ENCODE results near the gene GALNT6. TPM values are rescaled to one million over a fixed set of nuclear protein-coding genes. Genes with fewer than 3 reads are reported as not detected.

The GALNT6 gene
- total and polyA plus RNA-seq, 9 of the 15 experiments (the other 6 are each of a cell fraction or from before 2014, with no cell fraction given) = 1.5 to 8.6 (median 5.1) TPM

DNA sequence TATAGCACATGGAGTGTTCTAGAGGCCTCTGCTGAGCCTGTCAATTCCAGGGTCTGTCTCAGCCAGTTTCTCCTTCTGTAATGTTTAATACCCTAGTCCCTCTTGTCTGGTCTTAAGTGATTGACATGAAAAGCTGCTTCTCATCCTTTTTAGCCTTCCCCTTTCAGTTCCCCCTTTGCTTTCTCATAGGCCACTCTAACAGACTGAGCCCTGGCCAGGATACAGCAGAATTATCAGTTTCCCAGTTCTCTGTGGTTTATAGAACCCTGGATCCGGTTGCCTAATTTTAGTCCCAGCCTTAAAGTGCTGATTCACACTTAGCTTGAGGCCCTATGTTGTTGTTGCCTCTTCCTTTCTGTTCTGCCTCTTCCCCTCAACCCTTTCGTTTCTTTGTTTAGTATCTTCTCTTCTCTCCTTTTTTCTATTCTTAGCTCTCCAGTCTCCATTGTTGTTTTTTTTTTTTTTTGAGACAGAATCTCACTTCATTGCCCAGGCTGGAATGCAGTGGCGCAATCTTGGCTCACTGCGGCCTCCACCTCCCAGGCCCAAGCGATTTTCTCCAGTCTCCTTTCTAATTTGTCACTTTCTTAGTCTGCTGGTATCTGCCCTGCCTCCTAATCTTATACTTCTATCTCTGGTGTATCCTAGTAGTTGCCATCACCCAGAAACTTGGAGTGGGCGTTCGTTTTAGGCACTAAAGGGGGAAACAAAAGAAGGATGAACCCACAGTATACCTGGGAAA lies 64.3 kb downstream of the GALNT6 start (continued):
- TF ChIP-seq SRSF1 (IDR thresholded peaks at IDR 0.05; ENCODE audit: low read depth, low read length) = no peak
- no peak for TF ChIP-seq POLR2AphosphoS2 (IDR thresholded peaks at IDR 0.05; ENCODE audit: low read length)
- TF ChIP-seq ZNF778 (CRISPR knock-in tag; IDR thresholded peaks at IDR 0.05) = no peak
- peak; percentile 43 for TF ChIP-seq RBBP5 (IDR thresholded peaks at IDR 0.05; ENCODE audit: borderline replicate concordance, insufficient read depth, low read length, poor library complexity, severe bottlenecking)
- no peak for TF ChIP-seq CEBPZ (IDR thresholded peaks at IDR 0.05; ENCODE audit: borderline replicate concordance, low read depth, low read length)
- no peak for TF ChIP-seq FUS (optimal IDR thresholded peaks at IDR 0.05; ENCODE audit: low read depth, low read length)
- peak; percentile 65 for TF ChIP-seq NFE2L1 (tag; IDR thresholded peaks at IDR 0.05; ENCODE audit: borderline replicate concordance, low read depth)
- TF ChIP-seq GATAD2B (IDR thresholded peaks at IDR 0.05; ENCODE audit: borderline replicate concordance) = 0 out of 2 replicates have a peak, but pooled peaks have one; percentile 13
- no peak for TF ChIP-seq MYBL2 (IDR thresholded peaks at IDR 0.05; ENCODE audit: low read depth)
- TF ChIP-seq MYBL2 (CRISPR knock-in tag; IDR thresholded peaks at IDR 0.05; ENCODE audit: borderline replicate concordance) = no peak
- no peak for TF ChIP-seq SRSF7 (optimal IDR thresholded peaks at IDR 0.05; ENCODE audit: low read depth, low read length)
- TF ChIP-seq SRSF9 (IDR thresholded peaks at IDR 0.05; ENCODE audit: borderline replicate concordance, low read depth, low read length) = no peak
- TF ChIP-seq HDAC2 (IDR thresholded peaks at IDR 0.05) = peak; percentile 72; the same call in 1 of the 2 replicates
- TF ChIP-seq ZNF384 (IDR thresholded peaks at IDR 0.05; ENCODE audit: low read depth, low read length) = peak; percentile 47
- no peak for TF ChIP-seq ZNF717 (CRISPR knock-in tag; IDR thresholded peaks at IDR 0.05)
- no peak for TF ChIP-seq ZNF79 (CRISPR knock-in tag; IDR thresholded peaks at IDR 0.05; ENCODE audit: low read depth)
- peak; percentile 86 for TF ChIP-seq GTF2E2 (tag; IDR thresholded peaks at IDR 0.05)
- no peak for TF ChIP-seq ZKSCAN1 (IDR thresholded peaks at IDR 0.05; ENCODE audit: low read depth, low read length)
- no peak for TF ChIP-seq KAT8 (IDR thresholded peaks at IDR 0.05; ENCODE audit: low read depth)
- no peak for TF ChIP-seq ZNF146 (CRISPR knock-in tag; IDR thresholded peaks at IDR 0.05; ENCODE audit: unreplicated experiment)
- TF ChIP-seq GABPB1 (CRISPR knock-in tag; IDR thresholded peaks at IDR 0.05) = 0 out of 2 replicates have a peak, but pooled peaks have one; percentile 24
- TF ChIP-seq RAD21 (CRISPR knock-in tag; conservative IDR thresholded peaks at IDR 0.05 in 1 of 2, IDR thresholded peaks at IDR 0.05 in 1 of 2) = no peak
- TF ChIP-seq, protein P1, sequence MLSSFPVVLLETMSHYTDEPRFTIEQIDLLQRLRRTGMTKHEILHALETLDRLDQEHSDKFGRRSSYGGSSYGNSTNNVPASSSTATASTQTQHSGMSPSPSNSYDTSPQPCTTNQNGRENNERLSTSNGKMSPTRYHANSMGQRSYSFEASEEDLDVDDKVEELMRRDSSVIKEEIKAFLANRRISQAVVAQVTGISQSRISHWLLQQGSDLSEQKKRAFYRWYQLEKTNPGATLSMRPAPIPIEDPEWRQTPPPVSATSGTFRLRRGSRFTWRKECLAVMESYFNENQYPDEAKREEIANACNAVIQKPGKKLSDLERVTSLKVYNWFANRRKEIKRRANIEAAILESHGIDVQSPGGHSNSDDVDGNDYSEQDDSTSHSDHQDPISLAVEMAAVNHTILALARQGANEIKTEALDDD (IDR thresholded peaks at IDR 0.05) = peak; percentile 58; the same call in 1 of the 2 replicates
- TF ChIP-seq MEIS2 (IDR thresholded peaks at IDR 0.05; ENCODE audit: partially characterized antibody) = peak; percentile 67
- TF ChIP-seq MTF1 (CRISPR knock-in tag; IDR thresholded peaks at IDR 0.05; ENCODE audit: borderline replicate concordance) = no peak
- no peak for TF ChIP-seq ELF4 (CRISPR knock-in tag; IDR thresholded peaks at IDR 0.05)
